Panc1 (cell line): Measurements from ENCODE around the gene PLD1. TPM values are rescaled to one million over a fixed set of nuclear protein-coding genes. Genes with fewer than 3 reads are reported as not detected.
"Not testable (repeated sequence)": the region's sequence is repeated elsewhere in the genome, so short reads cannot be mapped to it uniquely, and the experiment has no call there.

ENCODE experiments used
- ATAC-seq: fragments of 200-7000 bp; cut with Tn5 transposase; 2 replicates; pipeline ENCODE4 v1.9.1; 2020; ENCODE audit warnings: mild to moderate bottlenecking, moderate library complexity
- Bru-seq: library from RNA; stranded (reverse); fragments of 400-500 nt; gene quantifications from one replicate; lab custom pipeline; 2021; lab: Mats Ljungman, UMichigan
- BruChase-seq, 2 experiments: library from RNA; stranded (reverse); fragments of 400-500 nt; gene quantifications; one replicate each; lab custom pipeline; 2021; lab: Mats Ljungman, UMichigan
- BruUV-seq: library from RNA; stranded (reverse); fragments of 400-500 nt; replicated peaks from 2 replicates; lab custom pipeline; 2021; lab: Mats Ljungman, UMichigan
- CTCF ChIA-PET: fragments of 300-600 bp; sonication (Branson Sonifier 250); formaldehyde crosslinking; loops from one replicate; lab custom pipeline; 2022; ENCODE audit warnings: antibody characterized with exemption; lab: Charles Lee
- POLR2A ChIA-PET: fragments of 300-600 bp; sonication (Branson Sonifier 250); formaldehyde crosslinking; loops from one replicate; lab custom pipeline; 2022; ENCODE audit warnings: antibody characterized with exemption; lab: Charles Lee
- DNase-seq: peaks from one replicate; pipeline ENCODE4 v3.0.0-alpha.2; 2010; ENCODE audit warnings: low read depth, low spot score
- H3K27ac ChIP-seq: 2 replicates; pipeline ENCODE4 v1.5.1; 2011; ENCODE audit warnings: mild to moderate bottlenecking, low read length, inconsistent platforms
- H3K27me3 ChIP-seq: fragments of 200-500 bp; sonication (Bioruptor generic); 2 replicates; pipeline ENCODE4 v1.6.0; 2014; ENCODE audit warnings: low read length, inconsistent platforms; ENCODE audit not compliant: control insufficient read depth, insufficient read depth
- H3K36me3 ChIP-seq: fragments of 200-500 bp; sonication (Bioruptor generic); 2 replicates; pipeline ENCODE4 v1.5.1; 2014; ENCODE audit warnings: inconsistent platforms, mild to moderate bottlenecking, low read length, moderate library complexity; ENCODE audit not compliant: control insufficient read depth, insufficient read depth
- H3K4me1 ChIP-seq: 2 replicates; pipeline ENCODE4 v1.5.1; 2011; ENCODE audit warnings: inconsistent platforms, mild to moderate bottlenecking, low read length, moderate library complexity; ENCODE audit not compliant: control insufficient read depth, insufficient read depth
- H3K4me3 ChIP-seq, 2 experiments: 2 replicates each; pipeline ENCODE4 v1.5.1; 2011 to 2012; ENCODE audit warnings: low read depth in 2 of 2, low read length in 2 of 2, mild to moderate bottlenecking in 2 of 2, inconsistent platforms in 1 of 2, moderate library complexity in 1 of 2
- H3K9me3 ChIP-seq: fragments of 200-500 bp; sonication (Bioruptor generic); 2 replicates; pipeline ENCODE4 v1.5.1; 2014; ENCODE audit warnings: low read depth, mild to moderate bottlenecking, inconsistent platforms, low read length, moderate library complexity; ENCODE audit not compliant: control insufficient read depth, insufficient read depth
- CTCF ChIP-seq: fragments of 450-650 bp; IDR thresholded peaks from 2 replicates; pipeline ENCODE4 v1.5.1; 2017; ENCODE audit warnings: mild to moderate bottlenecking
- POLR2AphosphoS5 ChIP-seq: IDR thresholded peaks from 2 replicates; pipeline ENCODE4 v1.6.1; 2012; ENCODE audit warnings: mild to moderate bottlenecking, low read depth, low read length, moderate library complexity
- REST ChIP-seq, 2 experiments: IDR thresholded peaks; 2 replicates each; pipeline ENCODE4 v1.6.1; 2011 to 2012; ENCODE audit warnings: low read depth in 2 of 2, control low read depth in 1 of 2, low read length in 1 of 2, mild to moderate bottlenecking in 1 of 2, moderate library complexity in 1 of 2; ENCODE audit not compliant: insufficient read depth in 1 of 2
- SIN3A ChIP-seq: IDR thresholded peaks from 2 replicates; pipeline ENCODE4 v1.6.1; 2012; ENCODE audit warnings: low read depth, mild to moderate bottlenecking, low read length, moderate library complexity, borderline replicate concordance; ENCODE audit not compliant: insufficient read depth
- TCF7L2 ChIP-seq: IDR thresholded peaks from 2 replicates; pipeline ENCODE4 v1.6.1; 2011; ENCODE audit warnings: mild to moderate bottlenecking, low read depth, low read length, inconsistent platforms
- in situ Hi-C: cut with HindIII; loops from 2 replicates; pipeline ENCODE4 v1.10.0; 2016; ENCODE audit warnings: low sequenced_read_pairs, low pct_unique_long_range_greater_than_20kb
- intact Hi-C: fragments of 100-400 bp; cut with micrococcal nuclease; formaldehyde crosslinking; loops from one replicate; pipeline ENCODE4 v1.10.0; 2022; ENCODE audit not compliant: unreplicated experiment
- long read RNA-seq: library from polyadenylated mRNA; unstranded; transcript quantifications from one replicate; pipeline ENCODE4 v2.0.0, GENCODE V29; 2021; ENCODE audit not compliant: unreplicated experiment
- polyA plus RNA-seq: library from polyadenylated mRNA; unstranded; fragments of >200 nt; gene quantifications from one replicate; pipeline ENCODE4 v1.2.1, GENCODE V29; 2012; ENCODE audit warnings: missing spikeins; ENCODE audit not compliant: insufficient read length
- total RNA-seq: library from RNA; stranded (reverse); gene quantifications from one replicate; pipeline ENCODE4 v1.2.1, GENCODE V29; 2021; ENCODE audit not compliant: unreplicated experiment

PLD1 gene
- total RNA-seq (20.6 TPM), Bru-seq, nascent RNA (percentile 84 among the genes with signal in this experiment), BruChase-seq, experiment 1, labeled RNA remaining after a 2-hour chase (percentile 69 among the genes with signal in this experiment), BruChase-seq, experiment 2, labeled RNA remaining after a 6-hour chase (percentile 69 among the genes with signal in this experiment)
- polyA plus RNA-seq: 6.7 TPM
- long read RNA-seq, full-length matches to known transcripts: 2 of 11 reads
- long read RNA-seq, partial matches to known transcripts: 4 of 11 reads
- long read RNA-seq, other reads (novel, unspliced or antisense): 5 of 11 reads

- DNase-seq (no peak), ATAC-seq (peak; percentile 89)
- Histone ChIP-seq H3K4me3 (peak within 1 kb of the TSS; percentile 69 to 76), H3K9me3 (no peaks in the 10 kb centered on the region), H3K27ac (peak within 1 kb of the TSS; percentile 99), H3K27me3 (no peaks in the 10 kb centered on the region), H3K36me3 (no peaks in the 10 kb centered on the region), H3K4me1 (peaks cover 58% of the 10 kb centered on the region)
- BruUV-seq: no TSS peak
- POLR2A ChIA-PET: interaction anchor here (0.5 to 1.4 kb wide), 9 partner anchors 19 to 552 kb away, joined by 3 to 6 read pairs (median 4); no protein-coding TSS in a partner anchor
- peak; percentile 61; the same call in 1 of the 2 replicates for TF ChIP-seq SIN3A
- peak; percentile 79 for TF ChIP-seq POLR2AphosphoS5
- TF ChIP-seq CTCF: no peak
- no peak for TF ChIP-seq REST (IDR thresholded peaks at IDR 0.05; ENCODE audit: insufficient read depth in 1 of 2, low read depth in 2 of 2, low read length in 1 of 2)
- TF ChIP-seq TCF7L2: peak; percentile 96; the same call in 1 of the 2 replicates
- CTCF ChIA-PET: interaction anchor here (0.6 to 0.7 kb wide), 5 partner anchors 13 to 531 kb away, joined by 3 to 7 read pairs (median 4); no protein-coding TSS in a partner anchor
- intact Hi-C loops: no loop called here
- in situ Hi-C loops: no loop called here
Observed at GRCh38 chr3:171809861-171810628, at the start of gene PLD1. TSS of gene PLD1 (minus strand) at chr3:171810483. CDS start at chr3:171738051, 72,432 bp downstream.

- H3K4me1 ChIP-seq, in situ Hi-C loops, DNase-seq, intact Hi-C loops, H3K4me3 ChIP-seq, ATAC-seq, H3K27me3 ChIP-seq, H3K27ac ChIP-seq, CTCF ChIA-PET, POLR2A ChIA-PET, BruUV-seq, H3K36me3 ChIP-seq: not testable (repeated sequence)
- peaks cover 24% of the 10 kb centered on the region for H3K9me3 ChIP-seq
Observed at GRCh38 chr3:171858770-171859169, 48.5 kb upstream of the PLD1 start.
